ENCODE data around the gene KNTC1.
"Not testable (repeated sequence)": the region's sequence is repeated elsewhere in the genome, so short reads cannot be mapped to it uniquely, and the experiment has no call there.

KNTC1 gene

DNA sequence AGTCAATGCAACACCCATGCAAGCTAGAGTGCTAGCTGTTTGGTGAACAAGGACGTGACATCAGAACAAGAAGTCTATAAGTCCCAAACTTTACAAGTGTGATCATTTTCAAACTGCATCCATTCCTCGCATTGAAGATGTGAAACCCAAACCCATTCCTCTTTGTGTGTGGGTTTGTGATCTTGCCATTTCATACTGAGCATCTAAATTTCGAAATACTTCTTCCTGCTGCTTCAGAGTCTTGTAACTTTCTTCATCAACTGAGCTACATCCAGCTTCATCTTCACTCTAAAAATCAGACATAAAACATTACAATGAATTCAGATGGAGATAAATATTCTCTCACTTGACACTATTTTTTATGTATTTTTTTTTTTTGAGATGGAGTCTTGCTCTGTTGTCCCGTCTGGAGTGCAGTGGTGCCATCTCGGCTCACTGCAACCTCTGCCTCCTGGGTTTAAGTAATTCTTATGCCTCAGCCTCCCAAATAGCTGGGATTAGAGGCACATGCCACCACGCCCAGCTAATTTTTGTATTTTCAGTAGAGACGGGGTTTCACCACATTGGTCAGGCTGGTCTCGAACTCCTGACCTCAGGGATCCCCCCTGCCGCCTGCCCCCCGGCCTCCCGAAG, 21.5 kb upstream of the KNTC1 start:
- no peak for DNase-seq (ENCODE audit: low read depth)

- DNase-seq (ENCODE audit: low read depth): no peak
Observed at GRCh38 chr12:122506393-122506938, 20.6 kb upstream of the KNTC1 start.

DNA sequence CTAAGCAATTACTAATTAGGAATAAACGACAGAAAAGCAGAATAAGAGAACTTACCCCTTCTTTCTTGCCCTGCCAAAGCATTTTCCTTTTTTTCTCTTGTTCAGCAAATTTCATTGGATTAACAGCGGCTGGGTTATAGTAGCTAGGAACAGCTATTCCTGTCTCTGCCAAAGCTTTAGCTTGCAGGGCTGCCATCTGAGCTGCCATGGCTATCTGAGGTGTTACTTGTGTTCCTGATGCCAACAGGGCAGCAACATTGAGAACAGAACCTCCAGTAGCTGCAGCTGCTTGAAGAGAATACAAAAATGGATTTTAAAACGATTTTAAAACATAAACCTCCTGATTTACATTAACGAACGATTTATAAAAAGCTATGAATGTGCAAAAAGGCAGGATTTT, 18.9 kb upstream of the KNTC1 start:
- no peak for DNase-seq (ENCODE audit: low read depth)

- DNase-seq (ENCODE audit: low read depth): not testable (repeated sequence)
Observed at GRCh38 chr12:122513028-122513427, 14.0 kb upstream of the KNTC1 start.

GRCh38 chr12:122513660-122514059, 13.4 kb upstream of the KNTC1 start:
- no peak for DNase-seq (ENCODE audit: low read depth)

- no peak for DNase-seq (ENCODE audit: low read depth)
Observed at GRCh38 chr12:122515275-122515674, 11.8 kb upstream of the KNTC1 start.

- DNase-seq (ENCODE audit: low read depth): no peak
Observed at GRCh38 chr12:122516544-122517361, 10.3 kb upstream of the KNTC1 start.

DNA sequence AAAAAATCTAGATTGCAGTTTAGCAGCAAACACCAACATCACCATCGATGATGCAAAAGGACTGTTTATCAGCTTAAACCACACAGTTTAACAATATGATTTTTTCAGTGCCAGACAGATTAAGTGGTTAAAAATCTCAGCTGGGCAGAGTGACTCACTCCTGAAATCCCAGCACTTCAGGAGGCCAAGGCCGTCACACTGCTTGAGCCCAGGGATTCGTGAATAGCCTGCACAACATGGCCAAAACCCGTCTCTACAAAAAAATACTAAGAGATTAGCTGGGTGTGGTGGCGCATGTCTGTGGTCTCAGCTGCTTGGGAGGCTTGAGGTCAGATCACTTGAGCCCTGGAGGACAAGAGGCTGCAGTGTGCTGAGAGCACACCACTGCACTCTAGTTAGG, 9.2 kb upstream of the KNTC1 start:
- DNase-seq (ENCODE audit: low read depth): peak; percentile 91

- no peak for DNase-seq (ENCODE audit: low read depth)
Observed at GRCh38 chr12:122518908-122519307, 8.1 kb upstream of the KNTC1 start.

- DNase-seq (ENCODE audit: low read depth): no peak
Observed at GRCh38 chr12:122519418-122519817, 7.6 kb upstream of the KNTC1 start.

DNA sequence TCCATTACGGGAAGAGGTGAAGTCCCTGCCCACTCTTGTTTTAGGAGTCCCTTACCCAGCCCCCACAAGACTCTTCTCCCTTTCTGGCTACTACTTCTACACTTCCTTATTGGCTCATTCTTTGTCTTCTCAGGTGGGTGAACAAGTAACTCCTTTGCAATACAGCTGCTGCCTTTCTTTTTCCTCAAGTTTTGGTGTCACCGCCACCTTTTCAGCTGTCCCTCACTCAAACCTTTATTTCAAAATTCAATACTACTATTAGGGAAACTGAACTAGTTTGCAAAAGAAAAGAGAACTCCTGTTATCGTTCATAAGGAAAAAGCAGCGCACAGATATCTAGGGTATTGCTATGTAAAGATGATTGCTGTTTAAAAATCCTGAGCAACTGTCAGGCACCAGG, 6.4 kb upstream of the KNTC1 start:
- DNase-seq (ENCODE audit: low read depth): no peak

DNA sequence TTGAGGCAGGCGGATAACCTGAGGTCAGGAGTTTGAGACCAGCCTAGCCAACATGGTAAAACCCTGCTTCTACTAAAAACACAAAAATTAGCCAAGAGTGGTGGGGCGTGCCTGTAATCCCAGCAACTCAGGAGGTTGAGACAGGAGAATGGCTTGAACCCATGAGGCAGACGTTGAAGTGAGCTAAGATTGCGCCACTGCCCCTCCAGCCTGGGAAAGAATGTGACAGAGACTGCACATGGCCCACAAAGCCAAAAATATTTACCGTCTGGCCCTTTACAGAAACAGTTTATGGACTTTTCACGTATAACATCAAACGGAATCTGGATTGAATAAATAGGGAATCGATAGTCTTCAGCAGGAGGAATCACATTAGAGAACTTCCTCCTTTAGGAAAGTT, 3.8 kb upstream of the KNTC1 start:
- DNase-seq (ENCODE audit: low read depth): peak; percentile 55

GRCh38 chr12:122523846-122524718, 3.0 kb upstream of the KNTC1 start:
- DNase-seq (ENCODE audit: low read depth): no peak

GRCh38 chr12:122527478-122527944, 462 bp downstream of the KNTC1 start:
- DNase-seq (ENCODE audit: low read depth): no peak

GRCh38 chr12:122528582-122528981, 1.5 kb downstream of the KNTC1 start:
- no peak for DNase-seq (ENCODE audit: low read depth)

DNA sequence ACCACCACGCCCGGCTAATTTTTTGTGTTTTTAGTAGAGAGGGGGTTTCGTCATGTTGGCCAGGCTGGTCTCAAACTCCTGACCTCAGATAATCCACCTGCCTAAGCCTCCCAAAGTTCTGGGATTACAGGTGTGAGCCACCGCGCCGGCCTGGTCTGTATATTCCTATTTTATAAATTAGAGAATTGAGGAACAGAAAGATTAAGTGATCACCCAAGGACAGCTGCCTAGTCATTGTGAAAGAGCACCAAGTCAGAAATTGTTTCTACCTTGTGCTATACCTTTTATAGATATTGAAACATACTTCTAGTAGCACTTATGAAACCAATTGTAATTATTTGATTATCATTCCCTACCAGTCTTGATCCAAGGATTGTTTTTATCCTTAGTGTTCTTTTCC, 1.9 kb downstream of the KNTC1 start:
- DNase-seq (ENCODE audit: low read depth): no peak

DNA sequence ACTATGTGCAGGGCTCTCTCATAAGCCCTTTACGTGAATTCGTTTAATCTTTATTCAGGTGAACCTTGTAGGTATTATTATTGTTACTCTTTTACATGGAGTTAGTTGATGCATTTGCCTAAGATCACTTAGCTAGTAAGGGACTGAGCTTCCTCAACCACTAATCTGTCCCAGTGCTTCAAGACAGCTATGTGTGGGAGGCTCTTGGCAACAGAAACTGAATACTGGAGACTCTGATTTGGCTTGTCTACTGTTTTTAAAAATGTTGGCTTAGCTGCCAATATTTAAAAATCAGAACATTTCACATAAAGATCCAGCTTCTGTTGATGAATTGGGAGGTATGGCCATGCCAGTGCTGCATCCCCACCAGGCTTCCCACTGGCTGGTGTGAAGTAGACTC, 6.8 kb downstream of the KNTC1 start:
- DNase-seq (ENCODE audit: low read depth): no peak

- DNase-seq (ENCODE audit: low read depth): no peak
Observed at GRCh38 chr12:122537021-122537420, 10.0 kb downstream of the KNTC1 start.

GRCh38 chr12:122538496-122538895, 11.4 kb downstream of the KNTC1 start:
- DNase-seq (ENCODE audit: low read depth): no peak

- no peak for DNase-seq (ENCODE audit: low read depth)
Observed at GRCh38 chr12:122544537-122544936, 17.5 kb downstream of the KNTC1 start.

DNA sequence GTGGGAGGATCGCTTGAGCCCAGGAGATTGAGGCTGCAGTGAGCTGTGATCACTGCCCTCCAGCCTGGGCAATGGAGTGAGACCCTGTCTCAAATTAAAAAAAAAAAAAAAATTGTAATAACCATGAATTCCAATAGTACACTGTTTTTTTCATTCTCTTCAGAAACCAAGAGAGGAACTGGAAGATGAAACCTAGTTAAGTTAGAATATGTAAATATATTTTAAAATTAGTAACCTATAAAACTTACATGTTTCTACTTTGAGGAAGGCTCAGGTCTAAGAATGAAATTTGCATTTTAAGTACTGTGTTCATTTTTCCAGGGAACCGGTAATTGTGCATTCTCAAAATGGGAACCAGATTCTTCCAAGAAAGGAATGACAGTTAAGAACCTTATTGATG, 18.8 kb downstream of the KNTC1 start:
- no peak for DNase-seq (ENCODE audit: low read depth)

- no peak for DNase-seq (ENCODE audit: low read depth)
Observed at GRCh38 chr12:122547330-122547729, 20.3 kb downstream of the KNTC1 start.

All from GM04503 (cell line).